Loucy (cell line): Measurements from ENCODE around the gene FGGY.

ENCODE experiments used
- H2AFZ ChIP-seq: fragments of 200-600 bp; sonication (generic); 2 replicates; pipeline ENCODE4 v1.6.0; 2016; ENCODE audit warnings: antibody characterized with exemption, mild to moderate bottlenecking, low read length, moderate library complexity
- H3F3A ChIP-seq: fragments of 200-600 bp; 2 replicates; pipeline ENCODE4 v1.6.0; 2016; ENCODE audit warnings: antibody characterized with exemption, low read depth, mild to moderate bottlenecking
- H3K27me3 ChIP-seq: fragments of 200-600 bp; sonication (generic); 2 replicates; pipeline ENCODE4 v1.6.1; 2014; ENCODE audit warnings: low read length, mild to moderate bottlenecking; ENCODE audit not compliant: insufficient read depth, poor library complexity, severe bottlenecking
- H3K36me3 ChIP-seq: fragments of 200-600 bp; sonication (generic); 2 replicates; pipeline ENCODE4 v1.6.1; 2016; ENCODE audit warnings: low read length; ENCODE audit not compliant: insufficient read depth
- H3K4me1 ChIP-seq: fragments of 200-600 bp; sonication (generic); 2 replicates; pipeline ENCODE4 v1.5.1; 2014; ENCODE audit warnings: low read length, mild to moderate bottlenecking; ENCODE audit not compliant: insufficient read depth, poor library complexity, severe bottlenecking
- H3K4me2 ChIP-seq: fragments of 200-600 bp; sonication (generic); 2 replicates; pipeline ENCODE4 v1.6.0; 2014; ENCODE audit warnings: antibody characterized with exemption, low read length, low read depth, mild to moderate bottlenecking; ENCODE audit not compliant: poor library complexity, severe bottlenecking
- H3K4me3 ChIP-seq: fragments of 200-600 bp; sonication (generic); 2 replicates; pipeline ENCODE4 v1.5.1; 2014; ENCODE audit warnings: low read length, mild to moderate bottlenecking, mixed read lengths; ENCODE audit not compliant: poor library complexity, severe bottlenecking
- H3K79me2 ChIP-seq: fragments of 200-600 bp; sonication (generic); 2 replicates; pipeline ENCODE4 v1.6.1; 2014; ENCODE audit warnings: low read length; ENCODE audit not compliant: insufficient read depth
- H3K9ac ChIP-seq: fragments of 200-600 bp; sonication (generic); 2 replicates; pipeline ENCODE4 v1.6.0; 2014; ENCODE audit warnings: mild to moderate bottlenecking, low read depth, low read length, moderate library complexity; ENCODE audit not compliant: poor library complexity, severe bottlenecking
- H3K9me2 ChIP-seq: fragments of 200-600 bp; sonication (generic); replicated peaks from 2 replicates; pipeline ENCODE4 v1.6.1; 2016; ENCODE audit warnings: low read depth, low read length, mixed read lengths
- H3K9me3 ChIP-seq: fragments of 200-600 bp; sonication (generic); 2 replicates; pipeline ENCODE4 v1.6.1; 2014; ENCODE audit warnings: mild to moderate bottlenecking, antibody characterized with exemption, low read length, low read depth; ENCODE audit not compliant: insufficient read depth
- H4K20me1 ChIP-seq: fragments of 200-600 bp; sonication (generic); 2 replicates; pipeline ENCODE4 v1.6.0; 2014; ENCODE audit warnings: antibody characterized with exemption, low read length, mild to moderate bottlenecking; ENCODE audit not compliant: insufficient read depth, poor library complexity, severe bottlenecking
- CTCF ChIP-seq: fragments of 200-600 bp; sonication (generic); conservative IDR thresholded peaks from 2 replicates; pipeline ENCODE4 v1.5.1; 2014; ENCODE audit warnings: mild to moderate bottlenecking, antibody characterized with exemption, low read length
- EZH2phosphoT487 ChIP-seq: fragments of 200-600 bp; IDR thresholded peaks from 2 replicates; pipeline ENCODE4 v1.6.1; 2018; ENCODE audit warnings: antibody characterized with exemption, mild to moderate bottlenecking, moderate library complexity, borderline replicate concordance

FGGY gene

GRCh38 chr1:59404796-59405195 lies 107.9 kb downstream of the FGGY start:
- Histone ChIP-seq H3K9me2 (no peaks in the 10 kb centered on the region), H3K4me3 (no peak overlapping the region), H3K36me3 (no peaks in the 10 kb centered on the region), H3K9me3 (no peaks in the 10 kb centered on the region), H3F3A (no peaks in the 10 kb centered on the region), H3K9ac (no peak overlapping the region), H4K20me1 (no peaks in the 10 kb centered on the region), H3K4me2 (no peak overlapping the region), H3K4me1 (peaks cover 5% of the 10 kb centered on the region), H2AFZ (no peak overlapping the region), H3K79me2 (no peaks in the 10 kb centered on the region), H3K27me3 (no peaks in the 10 kb centered on the region)
- no peak for TF ChIP-seq CTCF
- no peak for TF ChIP-seq EZH2phosphoT487

GRCh38 chr1:59406437-59407164 lies 109.7 kb downstream of the FGGY start:
- H3K9me3 ChIP-seq = no peaks in the 10 kb centered on the region
- H4K20me1 ChIP-seq = no peaks in the 10 kb centered on the region
- no peak for TF ChIP-seq CTCF
- no peak for TF ChIP-seq EZH2phosphoT487
- no peak overlapping the region for H3K4me2 ChIP-seq
- H3K4me1 ChIP-seq = peaks cover 5% of the 10 kb centered on the region
- H3K36me3 ChIP-seq = no peaks in the 10 kb centered on the region
- H3K27me3 ChIP-seq = no peaks in the 10 kb centered on the region
- H3K9ac ChIP-seq = no peak overlapping the region
- H3K9me2 ChIP-seq = no peaks in the 10 kb centered on the region
- no peak overlapping the region for H3K4me3 ChIP-seq
- H3K79me2 ChIP-seq = no peaks in the 10 kb centered on the region
- H3F3A ChIP-seq = no peaks in the 10 kb centered on the region
- H2AFZ ChIP-seq = no peak overlapping the region

- Histone ChIP-seq H3F3A (no peaks in the 10 kb centered on the region), H3K36me3 (no peaks in the 10 kb centered on the region), H2AFZ (no peak overlapping the region; the same call in 1 of the 2 replicates), H3K4me3 (no peak overlapping the region), H3K9me2 (no peaks in the 10 kb centered on the region), H4K20me1 (no peaks in the 10 kb centered on the region), H3K9me3 (no peaks in the 10 kb centered on the region), H3K4me2 (no peak overlapping the region), H3K9ac (no peak overlapping the region), H3K79me2 (no peaks in the 10 kb centered on the region), H3K27me3 (no peaks in the 10 kb centered on the region), H3K4me1 (peaks cover 21% of the 10 kb centered on the region)
- TF ChIP-seq CTCF (no peak), EZH2phosphoT487 (no peak)
These were observed 111.8 kb downstream of the FGGY start for GRCh38 chr1:59408608-59409240.
